ENCODE data around the gene HECTD4.

DNA sequence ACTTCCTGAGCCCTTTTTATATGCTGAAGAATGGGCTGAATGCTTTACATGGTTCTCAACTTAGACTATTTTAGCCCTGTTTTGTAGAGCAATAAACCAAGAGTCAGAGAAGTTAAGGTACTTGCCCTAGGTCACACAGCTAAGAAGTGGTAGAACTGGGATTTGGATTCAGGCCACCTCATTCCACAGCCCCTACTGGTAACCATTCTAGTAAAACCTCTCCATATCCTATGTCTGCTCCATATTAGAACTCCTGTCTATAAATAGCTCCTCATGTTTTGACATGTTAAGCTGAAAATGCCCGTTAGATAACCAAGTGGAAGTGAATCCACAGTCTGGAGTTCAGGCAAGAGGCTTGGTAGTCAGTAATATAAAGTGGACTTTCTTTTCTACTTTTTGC, 111.6 kb downstream of the HECTD4 start:
- TF ChIP-seq CTCF (IDR thresholded peaks at IDR 0.05) (no peak), POLR2A (IDR thresholded peaks at IDR 0.05) (no peak)
